Central memory CD4-positive, alpha-beta T cell (primary cell): ENCODE results near the gene MDK.

Source experiments
- DNase-seq: peaks from one replicate; pipeline ENCODE4 v3.0.0; 2022

MDK gene

DNA sequence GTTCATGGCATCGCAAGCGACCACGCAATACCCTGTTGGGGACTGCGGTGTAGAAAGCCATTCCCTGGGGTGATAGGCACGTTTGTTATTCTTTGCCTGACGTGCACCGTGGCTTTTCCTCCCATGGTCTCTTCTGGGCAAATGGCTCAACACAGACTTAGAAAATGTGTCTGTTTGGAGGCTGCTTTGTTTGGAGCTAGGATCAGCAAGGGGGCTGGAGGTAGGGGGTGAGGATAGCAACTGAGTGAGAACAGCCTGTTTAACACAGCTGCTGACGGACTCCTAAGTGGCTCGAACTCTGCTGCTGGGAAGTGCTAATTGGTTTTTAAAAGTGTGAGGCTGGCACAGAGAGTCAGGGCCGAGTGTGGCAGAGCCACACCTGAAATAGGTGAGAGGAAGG lies 26.2 kb downstream of the MDK start:
- DNase-seq, result no peak

DNA sequence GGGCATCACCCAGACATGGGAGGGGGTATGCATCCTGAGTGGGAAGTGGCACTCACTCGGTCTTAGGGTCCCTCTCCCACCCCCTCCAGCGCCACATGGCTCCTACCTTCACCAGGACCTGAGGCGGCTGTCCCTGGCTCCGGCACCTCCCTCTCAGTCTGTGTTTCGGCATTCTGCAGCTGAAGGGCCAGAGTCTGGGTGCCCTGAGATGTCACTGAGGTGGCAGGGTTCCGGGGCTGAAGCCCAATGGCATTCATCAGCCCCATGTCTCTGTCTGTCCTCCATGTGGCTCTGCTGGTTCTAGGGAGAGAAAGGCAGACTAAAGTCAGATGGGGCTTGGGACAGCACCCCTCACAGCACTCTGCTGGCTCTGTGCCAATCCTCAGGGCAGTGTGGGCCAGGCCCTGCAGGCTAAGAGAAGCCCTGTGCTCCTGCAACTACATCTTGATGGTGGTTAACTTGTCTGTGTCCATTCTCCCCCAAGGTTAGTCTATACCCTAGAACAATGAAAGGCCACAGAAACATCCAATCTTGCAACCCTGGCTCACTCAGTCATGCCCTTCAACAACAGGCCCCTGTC lies 27.0 kb downstream of the MDK start:
- no peak for DNase-seq

- DNase-seq, result no peak
These were observed 28.6 kb downstream of the MDK start for GRCh38 chr11:46410021-46410420.

GRCh38 chr11:46413760-46414465 lies 32.4 kb downstream of the MDK start:
- DNase-seq, result no peak

DNA sequence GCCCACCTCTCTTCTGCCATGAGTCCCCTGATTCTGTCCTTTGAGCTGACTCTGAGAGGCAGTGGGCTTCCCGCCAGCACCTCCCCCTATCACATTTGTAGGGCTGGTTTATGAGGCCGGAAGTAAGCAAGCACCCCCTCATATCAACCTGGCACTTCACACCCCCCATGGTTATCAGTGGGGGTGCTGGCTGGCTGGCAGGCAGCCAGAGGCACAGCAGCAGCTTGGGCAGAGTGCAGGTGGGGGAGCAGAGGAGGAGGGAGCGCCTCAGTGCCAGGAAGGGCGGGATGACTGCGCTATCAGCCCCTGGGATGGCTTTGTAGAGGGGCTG lies 33.0 kb downstream of the MDK start:
- no peak for DNase-seq

DNA sequence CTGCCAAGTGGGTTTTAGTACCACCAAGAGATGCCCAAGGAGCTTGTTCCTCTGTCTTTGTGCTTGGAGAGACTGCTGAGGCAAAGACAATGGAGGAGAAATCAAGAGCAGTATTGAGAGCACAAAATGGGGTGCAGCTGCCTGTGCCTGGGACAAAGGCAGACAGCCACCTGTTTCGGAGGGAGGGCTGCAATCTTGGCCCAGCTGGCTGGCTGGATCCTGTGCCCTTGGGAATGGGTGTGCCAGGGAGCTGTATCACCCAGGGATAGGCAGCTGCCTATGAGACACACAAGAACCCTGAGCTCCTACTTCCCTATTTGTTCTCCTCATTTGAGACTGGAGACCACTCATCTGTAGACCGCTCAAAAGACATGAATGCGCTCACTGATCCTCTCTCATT lies 33.4 kb downstream of the MDK start:
- no peak for DNase-seq

DNA sequence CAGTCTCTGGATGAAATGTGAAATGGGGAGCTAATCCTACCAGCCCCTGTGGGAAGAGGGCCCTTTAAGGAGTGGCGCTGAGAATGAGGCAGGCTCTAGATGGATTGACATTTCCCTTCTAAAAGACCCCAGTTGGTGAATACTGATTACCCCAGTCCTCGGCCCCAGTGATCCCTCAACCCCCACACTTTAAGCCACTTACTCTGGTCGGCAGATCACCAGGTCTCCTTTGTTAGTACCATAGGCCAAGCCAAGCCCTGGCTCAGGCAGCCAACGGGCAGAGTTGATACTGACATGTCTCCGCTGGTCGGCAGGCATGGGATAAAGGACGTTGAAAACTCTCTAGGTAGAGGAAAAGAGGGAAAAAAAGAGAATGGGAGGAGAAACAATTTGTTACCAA lies 36.2 kb downstream of the MDK start:
- DNase-seq, result no peak

DNA sequence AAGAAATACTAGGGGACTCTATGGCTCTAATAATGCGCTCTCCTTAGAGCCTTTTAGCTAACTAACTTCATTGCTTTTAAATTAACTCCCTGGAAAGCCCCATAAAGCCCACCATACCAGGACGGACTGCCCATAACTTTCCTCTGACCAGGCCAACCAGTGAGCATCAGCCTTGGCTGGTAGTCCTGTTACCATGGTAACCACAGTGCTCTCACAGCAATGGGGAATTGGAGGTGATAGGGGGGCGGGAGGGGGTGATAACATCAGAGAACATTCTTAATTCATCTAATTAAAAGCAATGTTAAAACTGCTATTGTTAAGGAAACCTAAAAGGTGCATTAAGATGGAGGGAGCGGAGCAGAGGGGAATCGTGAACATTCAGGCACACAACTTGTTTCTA lies 37.3 kb downstream of the MDK start:
- no peak for DNase-seq

- no peak for DNase-seq
These were observed 39.0 kb downstream of the MDK start for GRCh38 chr11:46420513-46420912.

- no peak for DNase-seq
These were observed 39.9 kb downstream of the MDK start for GRCh38 chr11:46421257-46421880.

DNA sequence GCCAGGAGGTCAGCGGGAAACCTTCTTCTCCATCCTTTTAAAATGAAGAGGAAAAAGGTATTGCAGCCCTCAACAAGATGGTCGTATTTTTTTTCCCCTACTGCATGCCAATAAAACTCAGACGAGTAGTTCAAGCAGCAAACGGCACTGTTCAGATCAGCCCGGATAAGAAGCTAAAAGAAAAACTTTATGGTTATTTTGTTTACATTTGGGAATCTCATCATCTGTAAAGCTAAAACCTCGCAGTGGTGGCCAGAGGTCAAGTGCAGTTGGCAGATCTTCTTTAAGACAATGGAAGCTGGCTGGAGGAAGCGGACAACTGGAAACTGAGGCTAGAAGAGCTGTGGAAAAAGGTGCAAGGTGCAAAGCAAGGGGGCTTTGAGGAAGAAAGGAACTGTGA lies 41.1 kb downstream of the MDK start:
- DNase-seq, result no peak

DNA sequence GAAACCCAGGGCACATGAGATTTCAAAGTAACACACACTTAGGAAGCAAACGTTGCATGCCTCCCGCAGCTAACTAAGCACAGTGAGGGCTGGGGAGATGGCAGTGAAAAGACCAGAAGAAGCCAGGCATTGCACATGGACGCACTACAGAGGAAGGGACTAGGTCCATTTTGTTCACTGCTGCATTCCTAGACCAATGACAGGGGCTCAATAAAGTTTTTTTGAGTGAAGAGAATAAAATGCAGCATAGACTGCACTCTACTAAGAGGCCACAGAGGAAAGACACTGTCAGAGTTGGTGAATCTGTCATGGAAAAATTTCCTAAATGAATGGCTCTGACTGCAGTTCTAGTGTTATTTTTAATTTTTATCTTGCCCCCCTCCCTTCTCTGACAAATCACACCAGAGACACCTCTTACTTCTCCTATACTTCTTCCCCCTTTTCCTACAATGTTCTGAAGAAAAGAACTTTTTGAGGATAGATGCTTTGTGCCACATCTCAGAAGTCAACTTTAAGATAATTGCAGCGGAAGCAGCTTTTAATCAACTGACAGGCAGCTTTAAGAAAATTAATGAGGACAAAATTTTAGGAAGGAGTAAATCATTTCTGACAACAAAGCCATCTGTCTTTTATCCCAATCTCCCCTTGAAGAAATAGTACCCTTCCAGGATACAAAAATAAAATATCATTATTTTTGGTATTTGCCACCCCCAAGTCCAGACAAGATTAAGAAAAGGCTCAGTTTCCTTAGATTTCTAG lies 44.9 kb downstream of the MDK start:
- DNase-seq, result no peak

- DNase-seq, result no peak
These were observed 45.9 kb downstream of the MDK start for GRCh38 chr11:46427364-46427763.

DNA sequence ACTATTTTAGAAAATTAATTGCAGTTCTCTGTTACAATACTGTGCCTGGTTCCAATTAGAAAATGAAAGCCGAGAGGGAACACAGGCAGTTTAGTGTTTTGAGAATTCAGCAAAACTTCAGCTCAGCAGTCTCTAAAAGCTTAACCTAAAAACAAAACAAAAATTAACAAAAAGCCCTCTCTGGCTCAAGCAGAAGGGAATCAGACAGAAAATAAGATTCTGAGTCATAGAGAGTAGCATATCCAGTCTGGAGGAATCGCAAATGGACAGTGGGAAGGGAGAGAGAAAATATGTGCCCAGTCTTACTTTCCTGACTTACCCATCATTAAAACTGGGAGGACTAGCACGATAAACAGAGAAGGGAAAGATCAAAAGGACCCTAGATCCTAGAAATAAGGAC lies 48.2 kb downstream of the MDK start:
- no peak for DNase-seq

DNA sequence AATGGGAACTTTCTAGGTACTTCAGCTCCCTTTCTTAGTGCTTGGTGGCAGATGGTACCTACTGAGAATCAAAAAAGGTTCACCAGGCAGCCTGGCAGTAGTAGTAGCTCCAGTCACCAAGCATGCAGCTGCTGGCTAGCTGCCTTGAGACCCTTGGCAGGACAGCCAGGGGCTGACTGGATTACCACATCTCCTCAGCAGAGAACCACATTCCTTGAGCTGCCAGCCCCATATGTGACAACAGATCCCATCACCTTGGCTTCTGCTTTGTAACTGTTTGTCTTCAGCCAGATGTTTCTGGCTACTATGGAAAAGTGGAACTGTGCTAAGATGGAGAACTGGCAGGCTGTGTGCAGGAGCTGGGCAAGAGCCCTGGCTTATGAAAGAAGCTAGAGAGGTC lies 49.7 kb downstream of the MDK start:
- no peak for DNase-seq
